ENCODE results near the gene FBXW2.

DNA sequence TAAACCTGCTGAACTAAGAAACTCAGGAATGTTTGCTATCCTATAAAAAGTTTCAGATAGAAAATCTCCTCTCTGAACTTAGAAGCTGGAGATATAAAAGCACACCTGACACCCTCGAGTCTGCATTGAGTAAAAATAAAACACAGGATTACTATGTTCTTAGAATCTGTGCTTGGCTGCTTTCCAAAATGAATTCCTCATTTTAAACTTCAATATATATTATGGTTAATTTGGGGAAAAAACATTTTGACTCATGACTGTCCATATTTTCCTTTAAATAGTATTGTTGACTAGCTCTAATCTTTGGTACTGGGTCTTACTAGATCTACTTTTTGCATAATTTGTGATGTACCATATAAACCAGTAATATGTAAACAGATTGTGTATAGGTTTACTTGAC, 36.7 kb downstream of the FBXW2 start:
- TF ChIP-seq CTCF (IDR thresholded peaks at IDR 0.05) (no peak), EZH2 (IDR thresholded peaks at IDR 0.05; ENCODE audit: borderline replicate concordance, insufficient read depth, low read depth, low read length, poor library complexity, severe bottlenecking) (no peak)
